ENCODE measurements around the gene ANKIB1. TPM values are rescaled to one million over a fixed set of nuclear protein-coding genes. Genes with fewer than 3 reads are reported as not detected.

ANKIB1 gene
- total RNA-seq, 1 donor from 2014 or later = 50.1 TPM

GRCh38 chr7:92427193-92427592, 181.4 kb downstream of the ANKIB1 start:
- intact Hi-C loops (cut with DNase I) = no loop called here
- Histone ChIP-seq H3K27ac (no peak overlapping the region), H3K36me3 (no peaks in the 10 kb centered on the region), H3K4me3 (no peak overlapping the region), H3K9me3 (no peaks in the 10 kb centered on the region), H3K27me3 (peaks cover 13% of the 10 kb centered on the region), H3K4me1 (peaks cover 6% of the 10 kb centered on the region)
- DNase-seq (no peak), ATAC-seq (no peak)
- TF ChIP-seq CTCF (IDR thresholded peaks at IDR 0.05) = no peak

- H3K27ac ChIP-seq = no peak overlapping the region
- DNase-seq (no peak), ATAC-seq (no peak)
- no peaks in the 10 kb centered on the region for H3K36me3 ChIP-seq
- H3K4me1 ChIP-seq = no peaks in the 10 kb centered on the region
- H3K27me3 ChIP-seq = no peaks in the 10 kb centered on the region
- TF ChIP-seq CTCF (IDR thresholded peaks at IDR 0.05) = no peak
- intact Hi-C loops (cut with DNase I) = no loop called here
- H3K9me3 ChIP-seq = no peaks in the 10 kb centered on the region
- no peak overlapping the region for H3K4me3 ChIP-seq
These were observed 186.6 kb downstream of the ANKIB1 start for GRCh38 chr7:92432299-92432946.

- no peaks in the 10 kb centered on the region for H3K4me1 ChIP-seq
- no peaks in the 10 kb centered on the region for H3K27me3 ChIP-seq
- ATAC-seq = no peak
- H3K4me3 ChIP-seq = no peak overlapping the region
- intact Hi-C loops (cut with DNase I) = no loop called here
- DNase-seq = no peak
- H3K27ac ChIP-seq = no peak overlapping the region
- no peak for TF ChIP-seq CTCF (IDR thresholded peaks at IDR 0.05)
- no peaks in the 10 kb centered on the region for H3K9me3 ChIP-seq
- no peaks in the 10 kb centered on the region for H3K36me3 ChIP-seq
These were observed 187.2 kb downstream of the ANKIB1 start for GRCh38 chr7:92433019-92433418.

GRCh38 chr7:92435542-92435941, 189.8 kb downstream of the ANKIB1 start:
- Histone ChIP-seq H3K4me1 (no peaks in the 10 kb centered on the region), H3K9me3 (no peaks in the 10 kb centered on the region), H3K27me3 (no peaks in the 10 kb centered on the region), H3K27ac (no peak overlapping the region), H3K36me3 (no peaks in the 10 kb centered on the region), H3K4me3 (no peak overlapping the region)
- DNase-seq (no peak), ATAC-seq (no peak)
- intact Hi-C loops (cut with DNase I) = no loop called here
- no peak for TF ChIP-seq CTCF (IDR thresholded peaks at IDR 0.05)

- intact Hi-C loops (cut with DNase I) = no loop called here
- ATAC-seq = peak; percentile 64
- Histone ChIP-seq H3K4me1 (no peaks in the 10 kb centered on the region), H3K4me3 (no peak overlapping the region), H3K36me3 (no peaks in the 10 kb centered on the region), H3K27ac (no peak overlapping the region), H3K9me3 (no peaks in the 10 kb centered on the region), H3K27me3 (no peaks in the 10 kb centered on the region)
- TF ChIP-seq CTCF (IDR thresholded peaks at IDR 0.05) = no peak
- no peak for DNase-seq
These were observed 191.1 kb downstream of the ANKIB1 start for GRCh38 chr7:92436612-92437445.
